Brain pericyte (primary cell): Measurements from ENCODE around the gene GLTP.

Experiments
- DNase-seq: peaks from one replicate; pipeline ENCODE4 v3.0.0-alpha.2; 2012; ENCODE audit warnings: low read depth, low spot score

GLTP gene

DNA sequence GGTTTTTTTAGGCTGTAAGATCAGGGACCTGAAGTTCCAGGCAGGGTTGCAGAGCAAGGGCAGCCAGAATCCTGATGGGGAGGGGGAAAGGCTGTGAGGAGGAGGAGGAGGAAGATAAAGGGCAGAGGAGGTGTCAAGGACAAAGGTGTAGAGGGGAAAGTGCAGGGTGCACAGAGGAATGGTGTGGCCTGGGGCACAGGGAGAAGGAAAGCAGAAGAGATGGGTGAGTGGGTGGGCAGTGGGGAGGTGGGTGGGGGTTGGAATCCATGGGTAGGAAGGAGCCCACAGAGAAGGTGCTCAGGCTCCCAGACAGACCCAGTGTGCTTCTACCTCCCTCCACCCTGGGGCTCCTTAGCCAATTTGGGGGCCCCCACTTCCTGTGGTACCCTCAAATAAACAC is 58.4 kb downstream of the GLTP start:
- DNase-seq, result no peak

DNA sequence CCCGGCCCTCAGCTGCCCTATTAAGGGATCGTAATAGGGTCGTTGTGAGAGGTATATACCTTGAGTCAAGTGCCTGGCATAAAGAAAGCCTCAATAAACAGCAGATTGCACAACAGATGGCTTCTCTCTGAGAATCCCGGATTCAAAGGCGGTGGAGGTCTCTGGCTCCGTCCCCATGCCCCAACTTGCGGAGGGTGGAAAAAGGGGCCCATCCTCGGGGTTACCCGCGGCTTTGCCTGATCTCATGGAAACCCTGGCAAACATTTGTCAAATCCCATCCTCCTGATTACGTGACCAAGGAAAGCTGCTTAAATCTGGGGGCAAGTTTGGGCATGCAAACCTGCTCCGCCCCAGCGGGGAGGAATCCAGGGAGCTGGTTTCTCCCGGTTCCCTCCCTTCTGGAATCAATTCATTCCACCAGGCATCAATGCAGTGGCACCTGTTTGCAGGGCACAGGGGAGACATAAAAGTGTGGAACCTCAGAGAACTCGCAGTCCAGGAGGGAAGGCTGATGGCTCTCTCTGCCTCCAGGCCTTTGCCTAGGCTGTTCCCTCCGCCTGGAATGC is 59.4 kb downstream of the GLTP start:
- no peak for DNase-seq

GRCh38 chr12:109818905-109819500 is 61.3 kb downstream of the GLTP start:
- no peak for DNase-seq

DNA sequence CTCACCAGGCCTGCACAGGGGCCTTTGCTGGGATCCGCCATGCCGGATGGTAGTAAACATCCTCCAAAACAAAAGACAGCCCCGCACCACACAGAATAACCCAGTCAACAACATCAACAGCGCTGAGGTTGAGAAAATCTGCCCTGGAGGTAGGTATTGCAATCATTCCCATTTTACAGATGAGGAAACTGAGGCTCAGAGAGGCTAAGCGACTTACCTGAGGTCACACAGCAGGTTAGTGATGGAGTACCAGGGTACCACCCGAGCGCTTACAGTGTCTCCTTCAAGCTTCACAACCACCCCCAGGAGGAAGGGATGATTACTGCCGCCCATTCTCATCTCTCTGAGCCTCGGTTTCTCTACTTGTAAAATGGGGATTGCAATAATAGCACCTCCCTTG is 62.1 kb downstream of the GLTP start:
- no peak for DNase-seq

GRCh38 chr12:109817627-109818231 is 62.6 kb downstream of the GLTP start:
- DNase-seq, result no peak

DNA sequence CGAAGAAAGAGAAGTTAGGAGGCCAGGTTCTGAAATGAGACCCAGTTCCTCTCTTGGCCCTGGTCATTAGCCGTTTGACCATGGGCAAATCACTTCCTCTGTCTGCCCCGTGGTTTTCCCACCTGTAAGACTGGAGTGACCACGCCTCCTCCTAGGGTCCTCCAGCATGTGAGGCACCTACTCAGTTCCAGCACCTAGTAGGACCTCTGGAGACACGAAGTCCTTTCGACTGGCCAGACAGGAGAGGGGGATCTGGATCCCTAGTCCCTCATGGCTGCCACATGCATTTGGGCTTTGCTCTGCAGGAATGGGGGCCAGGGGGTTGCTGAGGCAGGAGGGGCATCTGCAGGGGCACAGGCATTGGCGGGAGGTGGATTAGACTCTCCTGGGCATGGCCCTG is 63.5 kb downstream of the GLTP start:
- no peak for DNase-seq

GRCh38 chr12:109815757-109816617 is 64.4 kb downstream of the GLTP start:
- DNase-seq, result no peak

DNA sequence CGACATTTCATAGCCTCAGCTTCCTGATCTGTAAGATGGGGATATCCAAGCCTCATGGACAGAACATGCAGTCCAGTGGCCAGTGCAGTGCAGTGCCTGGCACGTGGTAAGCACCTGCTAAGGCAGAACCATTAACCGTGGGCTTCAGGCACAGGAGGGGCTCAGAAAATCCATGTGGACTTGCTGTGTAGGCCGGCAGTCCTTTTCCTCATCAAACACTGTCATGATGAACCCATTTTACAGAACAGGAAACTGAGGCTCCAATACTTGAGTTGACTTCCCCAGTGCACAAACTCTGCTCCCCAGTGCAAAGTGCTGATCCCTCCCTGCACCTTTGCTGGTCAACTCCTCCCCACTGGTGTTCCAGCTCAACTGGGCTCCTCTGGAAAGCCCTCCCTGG is 65.1 kb downstream of the GLTP start:
- DNase-seq, result no peak

GRCh38 chr12:109814600-109815150 is 65.7 kb downstream of the GLTP start:
- DNase-seq, result no peak

DNA sequence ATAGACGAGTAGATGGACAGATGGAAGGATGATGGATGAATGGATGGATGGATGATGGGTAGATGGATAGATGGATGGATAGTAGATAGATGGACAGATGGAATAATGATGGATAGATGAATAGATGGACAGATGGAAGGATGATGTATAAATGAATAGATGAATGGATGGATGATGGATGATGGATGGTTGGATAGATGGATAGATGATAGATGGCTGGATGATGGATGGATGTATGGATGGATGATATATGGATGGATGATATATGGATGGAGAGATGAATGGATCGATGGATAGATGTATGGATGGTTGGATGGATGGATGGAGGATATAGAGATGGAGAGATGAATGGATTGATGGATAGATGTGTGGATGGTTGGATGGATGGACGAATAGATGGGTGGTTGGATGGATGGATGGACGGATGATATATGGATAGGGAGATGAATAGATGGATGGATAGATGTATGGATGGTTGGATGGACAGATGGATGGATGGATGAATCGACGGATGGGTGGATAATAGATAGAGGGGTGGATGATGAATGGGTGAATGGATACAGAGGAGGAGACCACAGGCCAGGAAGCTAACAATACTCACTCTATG is 66.4 kb downstream of the GLTP start:
- DNase-seq, result no peak

- DNase-seq, result no peak
Observed at GRCh38 chr12:109811624-109811995, 68.7 kb downstream of the GLTP start.

- DNase-seq, result no peak
Observed at GRCh38 chr12:109810954-109811623, 69.3 kb downstream of the GLTP start.

DNA sequence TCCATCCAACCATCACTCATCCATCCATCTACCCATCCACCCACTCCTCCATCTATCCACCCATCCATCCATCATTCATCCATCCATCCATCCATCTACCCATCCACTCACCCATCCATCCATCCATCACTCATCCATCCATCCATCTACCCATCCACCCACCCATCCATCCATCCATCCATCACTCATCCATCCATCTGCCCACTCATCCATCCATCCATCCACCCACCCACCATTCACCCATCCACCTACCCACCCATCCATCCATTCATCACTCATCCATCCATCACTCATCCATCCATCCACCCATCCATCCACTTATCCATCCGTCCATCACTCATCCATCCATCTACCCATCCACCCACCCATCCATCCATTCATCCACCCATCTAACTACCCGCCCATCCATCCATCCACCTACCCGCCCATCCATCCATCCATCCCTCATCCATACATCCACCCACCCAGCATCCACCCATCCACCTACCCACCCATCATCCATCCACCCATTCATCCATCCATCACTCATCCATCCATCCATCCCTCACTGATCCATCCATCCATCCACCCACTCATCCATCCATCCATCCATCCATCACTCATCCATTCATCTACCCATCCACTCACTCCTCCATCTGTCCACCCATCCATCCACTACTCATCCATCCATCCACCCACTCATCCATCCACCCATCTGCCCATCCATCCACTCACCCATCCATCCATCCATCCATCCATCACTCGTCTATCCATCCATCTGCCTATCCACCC is 71.3 kb downstream of the GLTP start:
- DNase-seq, result no peak

- DNase-seq, result no peak
Observed at GRCh38 chr12:109807954-109808643, 72.2 kb downstream of the GLTP start.

- no peak for DNase-seq
Observed at GRCh38 chr12:109804820-109805761, 75.2 kb downstream of the GLTP start.

DNA sequence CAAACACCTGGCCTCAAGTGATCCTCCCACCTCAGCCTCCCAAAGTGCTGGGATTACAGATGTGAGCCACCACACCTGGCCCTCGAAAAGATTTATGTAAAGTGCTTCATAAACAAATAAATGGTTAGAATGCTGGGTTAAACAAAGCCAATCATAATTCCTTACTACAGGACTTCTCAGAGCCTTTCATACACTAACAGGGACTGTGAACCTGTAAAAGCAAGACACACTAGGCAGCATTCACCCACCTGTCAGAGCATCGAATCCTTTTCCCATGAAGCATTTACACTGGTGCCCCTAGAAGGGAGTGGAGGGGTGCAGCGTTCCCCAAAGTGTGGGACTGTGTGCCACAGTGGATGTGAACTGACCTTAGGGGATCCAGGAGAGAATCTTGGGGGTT is 76.7 kb downstream of the GLTP start:
- DNase-seq, result no peak

DNA sequence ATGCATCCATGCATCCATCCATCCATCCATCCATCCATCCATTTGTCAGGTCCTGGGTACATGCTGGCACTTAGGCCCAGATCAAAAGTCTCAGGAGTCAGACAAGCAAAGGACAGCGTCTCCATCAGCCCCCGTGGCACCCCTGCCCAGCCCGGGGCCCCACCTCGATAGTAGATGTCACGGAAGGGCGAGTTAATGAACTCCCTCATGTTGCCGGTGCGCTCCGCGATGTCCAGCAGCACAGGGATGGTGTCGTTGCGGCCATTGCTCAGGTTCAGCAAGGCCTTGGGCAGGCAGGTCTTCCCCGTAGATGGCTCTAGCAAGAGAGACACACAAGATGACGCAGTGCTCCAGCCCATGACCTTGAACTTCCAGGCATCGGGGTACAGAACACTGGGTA is 77.5 kb downstream of the GLTP start:
- no peak for DNase-seq
